NCI-H226 (cell line): ENCODE measurements around the gene EIF4G1.

Experiments used
- DNase-seq: peaks from one replicate; pipeline ENCODE4 v3.0.0-alpha.2; 2015

The EIF4G1 gene

DNA sequence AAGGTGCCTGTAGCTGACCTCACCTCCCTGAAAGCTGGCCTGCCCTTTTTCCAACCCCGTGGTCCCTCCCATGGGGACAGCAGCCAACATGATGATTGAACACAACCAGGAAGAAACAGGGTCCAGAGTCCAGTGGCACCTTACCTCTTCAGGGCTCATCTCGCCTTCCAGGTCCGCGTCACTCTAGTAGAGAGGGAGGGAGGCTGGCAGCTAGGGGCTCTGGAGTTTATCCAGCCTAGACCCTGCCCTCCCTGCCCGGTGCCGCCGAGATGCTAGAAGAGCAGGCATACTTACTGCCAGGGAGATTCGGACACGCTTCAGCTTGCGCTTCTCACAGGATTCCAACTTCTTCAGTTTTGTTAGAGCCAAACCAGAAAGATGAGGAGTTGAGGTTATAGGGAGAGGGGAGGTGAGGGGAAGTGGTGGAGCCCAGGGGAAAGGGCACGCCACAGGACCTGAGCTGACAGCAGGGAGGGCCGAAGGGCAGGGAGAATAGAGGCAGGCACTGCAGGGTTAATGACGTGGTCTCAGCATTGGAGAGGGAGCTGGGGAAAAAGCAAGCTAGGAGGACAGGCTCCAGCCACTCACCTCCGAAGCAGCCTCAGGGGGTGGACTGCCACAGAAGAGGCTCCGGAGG, 37.9 kb downstream of the EIF4G1 start:
- no peak for DNase-seq

DNA sequence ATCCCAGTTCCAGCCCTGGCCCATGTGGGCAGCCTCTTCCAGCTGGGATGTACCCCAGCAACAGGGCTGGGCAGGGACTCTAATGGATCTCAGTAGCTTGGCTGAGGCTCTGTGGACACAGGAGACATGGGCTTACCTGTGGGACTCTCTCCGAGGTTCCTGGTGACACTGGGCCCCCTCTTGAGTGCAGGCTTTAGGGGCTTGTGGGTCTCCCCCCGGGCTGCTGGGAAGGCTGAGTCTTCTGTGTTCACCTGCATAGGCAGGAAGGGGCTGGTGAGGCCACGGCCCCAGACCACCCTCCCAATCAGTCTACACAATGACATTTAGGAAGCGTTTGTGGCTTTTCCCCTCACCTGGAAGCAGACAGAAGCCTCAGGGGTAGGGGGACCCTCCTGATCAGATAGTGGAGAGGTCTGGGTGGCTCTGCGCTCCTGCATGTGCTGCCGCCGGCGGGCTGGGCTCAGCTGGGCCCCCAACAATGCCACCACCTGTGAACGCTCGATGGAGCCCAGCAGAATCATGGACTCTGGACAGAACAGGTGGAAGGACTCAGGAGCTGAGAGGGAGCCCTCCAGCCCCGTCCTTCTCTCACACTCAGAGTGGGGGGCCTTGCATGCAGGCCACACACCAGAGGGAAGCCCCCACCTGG, 38.6 kb downstream of the EIF4G1 start:
- no peak for DNase-seq

- no peak for DNase-seq
Observed at GRCh38 chr3:184353546-184353941, 39.1 kb downstream of the EIF4G1 start.

DNA sequence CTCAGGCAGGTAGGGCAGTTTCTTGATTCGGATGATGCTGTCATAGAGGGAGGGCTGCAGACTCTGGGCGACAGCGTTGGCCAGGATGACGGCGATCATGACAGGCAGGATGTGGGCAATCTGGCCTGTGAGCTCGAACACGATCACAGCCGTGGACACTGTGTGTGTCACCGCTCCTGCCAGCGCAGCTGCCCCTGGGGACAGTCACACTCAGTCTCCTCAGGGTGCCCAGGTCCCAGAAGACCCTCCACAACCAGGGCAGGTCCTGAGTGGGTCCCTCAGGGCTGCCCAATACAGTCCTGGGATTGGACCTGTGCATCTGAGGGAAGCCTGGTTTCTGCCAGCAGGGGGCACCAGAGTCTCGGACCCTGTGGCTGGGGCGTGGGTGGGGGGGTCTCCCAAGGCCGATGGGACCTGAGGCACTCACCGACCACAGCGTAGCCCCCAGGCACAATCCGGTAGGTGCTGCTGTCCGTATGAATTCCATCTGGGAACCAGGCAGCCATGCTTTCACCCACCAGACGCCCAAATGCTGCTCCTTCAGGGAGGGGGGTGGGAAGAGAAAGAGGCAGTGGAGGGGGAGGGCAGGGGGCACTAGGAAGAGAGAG, 39.8 kb downstream of the EIF4G1 start:
- no peak for DNase-seq

DNA sequence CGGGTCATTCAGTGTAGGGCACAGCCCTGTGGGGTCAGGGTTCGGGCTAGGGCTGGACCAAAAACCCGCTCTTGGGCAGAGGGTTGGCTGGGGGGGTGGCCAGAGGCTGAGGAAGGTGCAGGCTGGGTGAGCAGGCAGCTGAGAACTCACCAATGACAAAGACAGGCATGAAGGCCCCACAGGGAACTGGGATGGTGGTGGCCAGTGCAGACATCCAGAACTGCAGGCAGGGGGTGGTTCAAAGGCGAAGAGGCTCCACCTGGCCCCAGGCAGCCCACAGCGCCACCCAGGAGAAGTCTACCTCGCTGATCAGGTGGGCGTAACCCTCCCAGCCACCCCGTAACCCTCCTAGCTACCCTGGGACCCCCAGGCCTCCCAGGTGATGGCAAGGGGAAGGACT, 40.3 kb downstream of the EIF4G1 start:
- no peak for DNase-seq

GRCh38 chr3:184355261-184356040, 41.0 kb downstream of the EIF4G1 start:
- no peak for DNase-seq

GRCh38 chr3:184357248-184358123, 43.1 kb downstream of the EIF4G1 start:
- no peak for DNase-seq

DNA sequence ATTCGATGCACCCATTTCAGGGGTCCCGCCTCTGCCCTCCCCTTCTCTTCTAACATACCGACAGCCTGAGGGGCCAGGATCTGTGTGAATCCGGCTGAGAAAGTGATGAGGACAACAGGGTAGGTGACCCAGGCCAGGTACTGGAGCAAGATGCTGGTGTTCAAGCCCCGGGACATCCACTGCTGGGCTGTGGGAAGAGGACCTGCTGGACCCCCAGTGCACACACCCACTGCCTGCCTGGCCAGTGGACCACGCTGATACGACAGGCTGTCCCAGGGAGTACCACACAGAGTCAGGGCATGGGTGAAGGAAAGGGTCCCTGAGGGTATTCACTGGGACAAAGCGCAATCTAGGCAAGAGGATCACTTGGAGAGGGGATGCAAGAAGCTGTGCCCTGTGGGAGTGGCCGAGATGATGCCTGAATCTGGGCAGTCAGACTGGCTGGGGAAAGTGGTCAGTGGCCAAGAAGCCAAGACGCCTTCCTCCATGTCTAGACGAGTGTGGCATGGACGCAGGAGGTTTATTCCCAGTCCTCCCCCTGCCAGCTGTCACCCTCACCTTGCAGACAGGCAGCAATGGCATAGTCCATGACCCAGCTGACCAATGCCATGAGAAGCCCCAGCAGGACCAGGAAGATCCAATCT, 43.8 kb downstream of the EIF4G1 start:
- DNase-seq, result no peak

- DNase-seq, result no peak
Observed at GRCh38 chr3:184358921-184359350, 44.5 kb downstream of the EIF4G1 start.

DNA sequence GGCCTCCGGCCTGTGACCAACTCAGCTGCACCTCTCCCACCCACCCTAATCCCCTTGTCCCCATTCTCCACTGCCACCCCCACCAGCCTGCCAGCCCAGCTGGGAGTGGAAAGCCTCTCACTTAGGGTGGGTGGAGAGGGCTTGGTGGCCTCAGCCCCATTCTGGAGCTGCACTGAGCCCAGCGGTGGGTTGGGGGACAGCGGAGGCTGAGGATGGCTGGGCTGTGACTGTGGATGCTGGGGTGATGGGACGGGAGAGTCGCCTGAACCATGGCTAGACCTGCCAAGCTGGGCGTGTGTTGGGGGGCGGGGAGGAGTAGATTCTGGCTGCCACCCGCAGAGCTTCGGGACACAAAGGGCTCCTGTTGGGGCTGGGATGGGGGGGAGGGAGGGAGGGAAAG, 45.2 kb downstream of the EIF4G1 start:
- DNase-seq, result no peak

DNA sequence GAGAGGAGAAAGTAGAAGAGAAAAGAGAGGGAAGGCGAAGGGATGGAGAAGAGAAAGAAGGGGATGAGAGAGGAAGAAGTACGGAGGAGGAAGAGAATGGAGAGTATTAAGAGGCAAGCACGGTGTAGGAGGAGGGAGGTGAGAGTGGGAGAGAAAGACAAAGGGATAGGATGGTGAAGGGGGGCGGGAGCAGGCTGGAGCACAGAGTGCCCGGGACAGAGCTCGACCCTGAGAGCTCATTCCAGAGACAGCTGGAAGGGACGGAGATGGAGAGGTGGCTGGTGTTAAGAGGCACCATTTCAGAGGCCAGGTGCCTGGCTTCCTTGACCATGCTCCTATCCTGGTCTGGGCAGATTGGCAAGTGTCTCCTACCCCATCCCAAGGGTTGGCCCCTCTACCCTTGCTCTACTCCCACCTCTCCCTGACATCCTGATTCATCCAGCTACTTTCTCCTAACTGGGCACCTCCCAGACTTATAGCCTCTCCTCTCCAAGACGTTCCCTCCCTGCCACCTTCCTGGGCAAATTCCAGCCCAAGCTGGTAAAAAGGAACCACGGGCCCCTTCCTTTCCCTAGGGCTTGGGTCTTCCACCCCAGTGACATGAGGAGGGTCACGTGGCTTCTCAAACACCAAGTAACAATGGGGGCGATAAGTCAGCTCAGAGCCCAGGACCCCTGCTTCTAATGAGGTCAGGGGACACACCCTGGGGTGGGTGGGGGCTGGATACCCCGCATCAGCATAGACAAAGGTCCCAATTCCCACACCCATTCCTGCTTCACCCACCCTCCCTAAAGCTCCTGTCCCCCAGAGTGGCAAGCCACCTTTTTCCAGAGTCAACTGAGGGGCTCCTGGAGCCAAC, 45.9 kb downstream of the EIF4G1 start:
- no peak for DNase-seq

GRCh38 chr3:184360929-184361531, 46.6 kb downstream of the EIF4G1 start:
- no peak for DNase-seq

DNA sequence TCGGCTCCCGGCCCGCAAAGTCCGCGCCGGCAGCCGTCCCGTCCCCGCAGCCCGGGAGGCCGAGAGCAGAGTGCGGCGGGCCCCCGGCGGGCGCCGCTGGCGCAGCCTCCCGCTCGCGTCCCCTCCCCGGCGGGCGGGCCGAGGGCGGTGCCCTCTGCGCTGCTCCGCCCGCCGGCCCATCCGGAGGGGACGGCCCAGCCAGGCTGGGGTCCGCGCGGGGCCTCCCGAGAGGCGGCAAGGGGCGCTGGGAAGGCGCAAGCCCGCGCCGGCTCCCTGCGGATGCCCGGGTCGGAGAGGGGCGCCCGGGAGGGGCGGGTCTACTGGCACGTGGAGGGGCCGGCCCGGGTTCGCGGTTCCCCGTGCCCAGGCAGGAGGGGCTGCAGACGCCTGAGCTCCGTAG, 47.1 kb downstream of the EIF4G1 start, which contains the start of the genes CLCN2 and POLR2H:
Gene CLCN2 (minus strand): TSS at position 74 of the 400 bp plus-strand sequence. CDS start 126 bp downstream, outside the sequence.
Gene POLR2H (plus strand): TSS at position 179 of the 400 bp plus-strand sequence. CDS start 1,783 bp downstream, outside the sequence.
- peak; percentile 64 for DNase-seq

DNA sequence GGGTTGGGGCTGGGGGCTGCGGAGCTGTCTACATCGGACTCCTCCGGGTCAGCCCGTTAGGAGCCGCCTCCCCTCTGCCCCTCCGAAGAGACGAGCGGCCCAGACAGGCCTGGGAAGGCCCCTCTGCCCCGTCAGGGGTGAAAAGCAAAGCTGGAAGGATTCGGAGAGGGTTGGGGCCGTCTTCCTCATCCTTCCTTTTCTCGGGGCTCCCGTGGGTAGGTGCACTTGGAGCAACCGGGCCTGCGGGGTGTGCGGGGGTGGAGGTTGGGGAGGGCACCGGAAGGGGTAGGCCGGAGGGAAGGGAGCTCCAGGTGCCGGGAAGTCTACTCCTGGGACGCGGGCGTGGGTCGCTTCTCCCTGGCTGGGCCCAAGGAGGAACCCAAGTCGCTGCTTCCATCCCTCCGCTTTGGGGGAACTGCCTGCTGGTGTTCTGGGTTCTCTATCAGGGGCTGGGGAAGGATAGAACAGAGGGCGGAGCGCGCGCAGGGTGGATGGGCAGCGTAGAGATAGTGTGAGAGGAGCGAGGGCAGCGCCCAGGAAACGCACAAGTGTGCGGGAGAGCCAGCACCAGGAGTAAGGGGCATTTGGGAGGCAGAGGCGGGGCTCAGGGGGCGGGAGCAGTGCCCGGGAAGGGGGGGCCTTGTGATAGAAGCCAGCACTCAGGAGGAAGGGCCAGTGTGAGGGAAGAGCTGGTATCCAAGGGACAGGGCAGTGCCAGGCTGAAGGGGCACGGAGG, 47.7 kb downstream of the EIF4G1 start:
- DNase-seq, result peak; percentile 79

GRCh38 chr3:184362668-184363546, 48.5 kb downstream of the EIF4G1 start:
- DNase-seq, result peak; percentile 98

- DNase-seq, result no peak
Observed at GRCh38 chr3:184366619-184367289, 52.3 kb downstream of the EIF4G1 start.

DNA sequence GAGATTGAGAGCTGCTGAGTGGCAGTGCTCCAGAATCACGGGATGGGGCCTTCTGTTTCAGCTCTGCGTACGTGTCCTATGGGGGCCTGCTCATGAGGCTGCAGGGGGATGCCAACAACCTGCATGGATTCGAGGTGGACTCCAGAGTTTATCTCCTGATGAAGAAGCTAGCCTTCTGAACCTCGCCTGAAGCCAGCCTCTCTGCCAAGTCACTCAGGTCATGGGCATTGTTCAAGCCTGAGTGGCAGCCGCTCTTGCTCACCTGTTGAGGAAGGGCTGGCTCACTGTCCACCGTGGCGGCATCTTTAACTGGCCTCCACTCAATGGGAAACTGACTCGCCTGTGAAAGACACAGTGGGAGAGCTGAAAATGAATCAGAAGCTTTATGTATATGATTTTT, 53.7 kb downstream of the EIF4G1 start:
- DNase-seq, result no peak
